GM19397 (cell line): Measurements from ENCODE around the gene NR2C2AP.
"Not testable (repeated sequence)": the region's sequence is repeated elsewhere in the genome, so short reads cannot be mapped to it uniquely, and the experiment has no call there.

Experiments
- ATAC-seq: cut with Tn5 transposase; IDR thresholded peaks from one replicate; pipeline ENCODE4 v1.9.1; 2021; ENCODE audit warnings: mild to moderate bottlenecking, moderate library complexity; ENCODE audit not compliant: unreplicated experiment

The NR2C2AP gene, protein sequence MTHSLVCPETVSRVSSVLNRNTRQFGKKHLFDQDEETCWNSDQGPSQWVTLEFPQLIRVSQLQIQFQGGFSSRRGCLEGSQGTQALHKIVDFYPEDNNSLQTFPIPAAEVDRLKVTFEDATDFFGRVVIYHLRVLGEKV

DNA sequence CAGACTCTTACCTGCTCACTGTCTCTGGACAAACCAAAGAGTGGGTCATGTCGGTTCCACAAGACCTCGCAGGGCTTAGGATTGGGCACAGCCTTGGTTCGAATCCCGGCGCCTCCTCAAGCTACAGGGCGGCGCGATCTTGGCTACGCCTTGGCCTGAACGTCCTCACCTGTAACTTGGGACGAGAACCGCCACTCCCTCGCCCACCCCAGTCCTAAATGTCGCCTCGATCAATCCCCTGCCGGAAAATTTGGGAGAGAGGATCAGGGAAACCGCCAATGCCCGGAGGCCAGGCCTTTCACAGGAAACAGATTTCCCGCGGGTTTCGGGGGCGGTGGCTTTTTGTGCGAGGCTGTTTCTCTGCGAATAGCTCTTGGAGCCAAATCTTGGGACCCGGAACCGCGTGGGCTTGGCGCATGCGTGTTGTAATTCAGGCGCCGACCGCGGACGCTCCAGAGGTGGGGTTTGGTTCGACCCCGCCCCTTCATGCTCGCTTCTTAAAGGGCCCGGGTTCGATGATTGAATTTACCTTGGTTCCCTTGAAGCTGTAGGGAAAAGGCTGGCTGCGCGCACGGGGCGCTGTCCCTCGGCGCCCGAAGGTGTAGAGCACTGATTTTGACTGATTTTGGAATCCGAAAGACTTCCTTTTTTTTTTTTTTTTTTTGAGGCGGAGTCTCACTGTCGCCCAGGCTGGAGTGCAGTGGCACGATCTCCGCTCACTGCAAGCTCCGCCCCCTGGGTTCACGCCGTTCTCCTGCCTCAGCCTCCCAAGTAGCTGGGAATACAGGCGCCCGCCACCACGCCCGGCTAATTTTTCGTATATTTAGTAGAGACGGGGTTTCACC lies at the start of gene NR2C2AP:
NR2C2AP (minus strand) TSS at position 403 of the 845 bp plus-strand sequence; CDS start at position 49, 354 bp downstream.
- ATAC-seq, result peak; percentile 76

DNA sequence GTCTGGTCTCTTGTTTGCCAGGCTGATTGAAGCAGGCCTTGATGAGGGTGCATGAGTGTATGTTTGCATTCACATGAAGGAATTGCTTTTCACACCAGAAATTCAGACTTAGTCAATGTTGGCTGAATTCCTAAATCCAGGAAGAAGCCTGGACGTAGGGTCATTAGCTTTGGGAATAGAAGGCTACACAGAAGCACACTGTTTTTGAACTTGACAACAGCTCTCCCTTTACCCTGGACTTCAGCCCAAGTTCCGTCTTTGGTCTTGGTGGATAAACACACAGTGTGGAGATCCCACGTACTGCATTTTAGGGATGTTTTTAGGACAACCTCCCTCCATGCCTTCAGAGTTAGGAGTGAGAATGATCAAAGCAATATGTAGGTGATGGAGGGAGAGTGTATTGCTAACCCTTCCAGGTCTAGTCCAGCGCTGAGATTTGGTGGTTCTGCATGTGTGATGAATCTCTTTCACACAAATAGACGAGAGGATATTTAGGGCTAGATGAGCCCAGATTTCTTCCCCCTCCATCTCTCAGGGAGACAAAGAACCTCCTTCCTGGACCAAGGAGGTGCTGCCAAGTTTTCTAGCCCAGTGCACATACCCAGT lies 47.1 kb upstream of the NR2C2AP start:
- no peak for ATAC-seq

DNA sequence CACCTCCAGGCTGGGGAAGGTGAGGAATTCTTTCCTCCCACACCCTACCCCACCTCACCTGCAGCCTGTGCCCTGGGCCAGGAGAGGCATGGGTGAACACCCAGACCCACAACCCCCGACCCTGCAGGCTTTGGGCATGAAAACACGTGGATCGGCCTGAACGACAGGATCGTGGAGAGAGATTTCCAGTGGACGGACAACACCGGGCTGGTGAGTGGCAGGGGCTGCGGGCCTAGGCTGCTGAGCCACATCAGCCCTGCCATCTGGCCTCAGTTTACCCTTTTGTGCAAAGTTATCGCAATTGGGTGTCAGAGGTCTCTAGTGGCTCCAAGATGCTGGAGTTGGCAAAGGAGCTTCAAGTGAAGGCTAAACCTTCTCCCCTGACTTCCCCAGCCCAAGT lies 37.3 kb upstream of the NR2C2AP start:
- no peak for ATAC-seq

DNA sequence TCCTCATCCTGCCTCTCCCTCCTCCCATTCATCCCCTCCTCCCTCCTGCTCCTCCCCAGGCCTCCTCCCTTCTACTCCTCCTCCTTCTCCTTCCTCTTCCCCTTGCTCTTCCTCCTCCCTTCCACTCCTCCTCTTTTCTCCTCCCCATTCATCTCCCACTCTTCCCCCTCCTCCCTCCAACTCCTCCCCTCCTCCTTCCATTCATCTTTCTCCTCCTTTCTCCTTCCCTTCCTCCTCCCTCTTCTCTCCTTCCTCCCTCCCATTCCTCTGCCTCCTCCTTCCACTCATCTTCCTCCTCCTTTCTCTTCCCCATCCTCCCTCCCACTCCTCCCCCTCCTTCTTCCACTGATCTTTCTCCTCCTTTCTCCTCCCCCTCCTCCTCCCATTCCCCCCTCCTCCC lies 36.5 kb upstream of the NR2C2AP start:
- no peak for ATAC-seq

DNA sequence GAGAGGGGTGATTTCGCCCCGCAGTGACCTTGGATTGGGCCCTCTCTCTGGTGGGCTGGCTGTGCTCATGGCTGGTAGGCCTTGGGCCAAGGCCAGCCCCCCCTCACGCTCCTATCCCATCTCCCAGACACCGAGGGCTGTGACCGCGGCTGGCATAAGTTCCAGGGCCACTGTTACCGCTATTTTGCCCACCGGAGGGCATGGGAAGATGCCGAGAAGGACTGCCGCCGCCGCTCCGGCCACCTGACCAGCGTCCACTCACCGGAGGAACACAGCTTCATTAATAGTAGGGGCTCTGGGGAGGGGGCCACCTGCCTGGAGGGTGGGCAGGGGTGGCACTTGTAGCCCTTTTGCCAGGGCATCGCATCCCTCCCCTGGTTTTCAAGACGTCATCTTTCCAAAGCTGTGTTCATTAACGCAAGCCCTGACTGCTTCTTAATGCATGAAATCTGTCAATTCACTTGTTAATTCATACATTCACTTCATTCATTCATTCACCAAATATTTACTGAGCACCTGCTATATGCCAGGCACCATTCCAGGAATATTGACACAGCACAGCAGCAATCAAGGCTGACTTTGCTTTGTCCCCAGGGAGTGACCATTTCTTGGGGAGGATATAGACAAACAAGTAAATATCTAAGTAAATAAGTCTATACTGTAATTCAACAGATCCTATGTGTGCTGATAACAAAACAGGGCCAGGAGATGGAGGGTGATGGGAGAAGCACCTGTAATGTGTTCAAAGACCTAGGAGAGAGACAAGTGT lies 35.1 kb upstream of the NR2C2AP start:
- ATAC-seq, result no peak

DNA sequence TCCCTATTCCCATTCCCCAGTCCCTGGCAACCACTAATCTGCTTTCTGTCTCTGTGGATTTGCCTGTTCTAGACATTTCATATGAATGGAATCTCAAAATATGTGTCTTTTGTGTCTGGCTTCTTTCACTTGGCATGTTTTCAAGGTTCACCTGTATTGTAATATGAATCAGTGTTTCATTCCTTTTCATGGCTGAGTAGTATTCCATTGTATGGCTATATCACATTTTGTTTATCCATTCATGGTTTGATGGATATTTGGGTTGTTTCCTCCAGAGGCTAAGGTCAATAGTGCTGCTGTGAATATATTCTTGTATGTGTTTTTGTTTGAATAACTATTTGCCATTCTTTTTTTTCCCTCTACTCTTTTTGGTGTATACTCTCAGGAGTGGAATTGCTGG lies 33.0 kb upstream of the NR2C2AP start:
- no peak for ATAC-seq

DNA sequence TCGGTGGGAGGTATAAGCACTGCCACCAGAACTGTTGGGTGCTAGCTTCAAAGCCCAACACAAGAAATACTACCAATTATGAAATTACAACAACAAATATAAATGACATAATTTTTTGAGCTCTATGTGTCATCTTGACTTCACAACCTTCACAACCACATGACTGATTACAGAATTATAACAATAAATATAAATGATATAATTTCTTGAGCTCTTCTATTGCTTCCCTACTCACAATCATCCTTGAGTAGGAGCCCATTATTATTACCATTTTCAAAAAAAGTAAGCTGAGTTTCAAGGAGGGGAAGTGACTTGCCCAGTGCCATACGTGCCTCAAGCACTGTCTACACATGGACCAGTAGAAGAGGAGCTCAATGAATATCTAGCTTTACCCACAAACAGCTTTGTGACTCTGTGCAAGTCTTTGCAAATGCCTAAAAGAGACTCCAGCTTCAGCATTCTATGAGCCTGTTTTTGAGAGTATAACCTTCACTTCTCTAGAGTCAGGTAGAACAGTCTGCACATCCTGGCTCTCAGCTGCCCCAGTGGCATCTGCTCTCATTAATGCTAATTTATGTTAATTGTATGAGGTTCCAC lies 31.1 kb upstream of the NR2C2AP start:
- no peak for ATAC-seq

DNA sequence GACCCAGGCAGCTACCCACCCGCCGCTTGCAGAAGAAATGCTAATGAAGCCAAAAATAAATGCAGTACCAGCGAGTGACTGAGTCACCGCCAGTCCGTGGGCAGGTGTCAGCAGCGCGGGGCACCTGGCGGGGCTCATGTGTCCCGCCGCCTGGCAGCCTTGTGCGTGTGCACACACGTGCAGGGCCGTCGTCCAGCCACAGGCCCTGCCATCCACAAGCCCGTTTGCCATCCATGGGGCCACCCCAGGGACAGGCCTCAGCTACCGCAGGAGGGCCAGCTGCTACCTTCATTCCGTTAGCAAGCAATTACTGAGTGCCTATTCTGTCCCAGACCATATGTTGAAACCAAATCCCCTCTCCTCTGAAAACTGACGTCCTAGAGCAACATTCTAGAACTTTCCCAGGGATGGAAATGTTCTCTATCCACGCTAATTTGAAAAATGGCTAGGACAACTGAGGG lies 29.1 kb upstream of the NR2C2AP start:
- ATAC-seq, result no peak

DNA sequence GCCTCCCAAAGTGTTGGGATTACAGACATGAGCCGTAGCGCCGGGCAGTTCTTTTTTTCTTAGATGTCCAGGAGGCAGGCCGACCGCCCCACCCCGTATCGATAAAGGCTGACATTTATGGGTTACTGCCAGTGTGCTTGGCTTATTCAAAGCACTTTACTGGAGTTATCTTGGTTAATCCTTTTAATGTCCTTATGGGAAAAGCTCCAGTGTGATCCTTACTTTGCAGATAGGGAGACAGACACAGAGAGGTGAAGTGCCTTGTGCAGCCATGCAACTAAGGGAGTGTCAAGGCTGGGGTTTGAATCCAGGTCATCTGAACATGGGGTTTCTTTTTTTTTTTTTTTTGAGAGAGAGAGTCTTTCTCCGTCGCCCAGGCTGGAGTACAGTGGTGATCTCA lies 27.8 kb upstream of the NR2C2AP start:
- no peak for ATAC-seq

DNA sequence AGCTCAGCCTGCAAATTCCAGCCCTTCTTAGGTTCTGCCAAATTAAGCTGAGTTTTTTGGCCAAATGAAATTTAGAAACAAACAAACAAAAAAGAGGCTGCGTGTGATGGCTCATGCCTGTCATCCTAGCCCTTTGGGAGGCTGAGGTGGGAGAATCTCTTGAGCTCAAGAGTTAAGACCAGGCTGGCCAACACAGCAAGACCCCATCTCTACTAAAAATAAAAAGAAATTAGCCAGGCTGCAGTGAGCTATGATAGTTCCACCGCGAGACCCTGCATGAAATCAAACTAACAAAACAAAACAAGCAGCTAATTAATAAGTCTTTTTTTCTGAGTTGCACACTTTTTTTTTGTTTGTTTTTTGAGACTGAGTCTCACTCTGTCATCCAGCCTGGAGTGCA lies 26.5 kb upstream of the NR2C2AP start:
- no peak for ATAC-seq

DNA sequence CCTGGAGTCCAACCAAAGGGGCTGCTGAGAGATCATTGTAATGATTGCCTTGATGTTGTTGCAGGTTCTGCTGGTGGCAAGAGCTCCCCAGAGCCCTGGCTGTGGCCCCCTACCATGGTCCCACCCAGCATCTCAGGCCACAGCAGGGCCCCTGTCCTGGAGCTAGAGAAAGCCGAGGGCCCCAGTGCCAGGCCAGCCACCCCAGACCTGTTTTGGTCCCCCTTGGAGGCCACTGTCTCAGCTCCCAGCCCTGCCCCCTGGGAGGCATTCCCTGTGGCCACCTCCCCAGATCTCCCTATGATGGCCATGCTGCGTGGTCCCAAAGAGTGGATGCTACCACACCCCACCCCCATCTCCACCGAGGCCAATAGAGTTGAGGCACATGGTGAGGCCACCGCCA lies 24.0 kb upstream of the NR2C2AP start:
- ATAC-seq, result no peak

DNA sequence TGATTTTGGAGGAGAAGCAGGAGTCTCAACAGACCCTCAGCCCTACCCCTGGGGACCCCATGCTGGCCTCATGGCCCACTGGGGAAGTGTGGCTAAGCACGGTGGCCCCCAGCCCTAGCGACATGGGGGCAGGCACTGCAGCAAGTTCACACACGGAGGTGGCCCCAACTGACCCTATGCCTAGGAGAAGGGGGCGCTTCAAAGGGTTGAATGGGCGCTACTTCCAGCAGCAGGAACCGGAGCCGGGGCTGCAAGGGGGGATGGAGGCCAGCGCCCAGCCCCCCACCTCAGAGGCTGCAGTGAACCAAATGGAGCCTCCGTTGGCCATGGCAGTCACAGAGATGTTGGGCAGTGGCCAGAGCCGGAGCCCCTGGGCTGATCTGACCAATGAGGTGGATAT lies 23.4 kb upstream of the NR2C2AP start:
- no peak for ATAC-seq

DNA sequence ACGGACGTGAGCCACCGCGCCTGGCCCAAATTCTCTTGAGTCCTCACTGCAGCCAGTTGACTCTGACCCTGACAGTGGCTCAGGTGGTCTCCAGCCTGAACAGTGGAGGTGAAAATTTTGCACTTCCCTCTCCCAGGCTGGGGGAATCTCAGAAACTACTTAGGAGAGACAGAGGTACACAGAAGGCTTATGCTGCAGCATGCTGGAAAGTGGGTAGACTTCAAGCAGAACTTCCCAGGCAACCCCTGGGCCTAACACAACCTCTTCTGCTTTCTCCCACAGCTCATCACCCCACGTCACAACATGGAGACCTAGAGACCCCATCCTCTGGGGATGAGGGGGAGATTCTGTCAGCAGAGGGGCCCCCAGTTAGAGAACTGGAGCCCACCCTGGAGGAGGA lies 23.0 kb upstream of the NR2C2AP start:
- ATAC-seq, result no peak

DNA sequence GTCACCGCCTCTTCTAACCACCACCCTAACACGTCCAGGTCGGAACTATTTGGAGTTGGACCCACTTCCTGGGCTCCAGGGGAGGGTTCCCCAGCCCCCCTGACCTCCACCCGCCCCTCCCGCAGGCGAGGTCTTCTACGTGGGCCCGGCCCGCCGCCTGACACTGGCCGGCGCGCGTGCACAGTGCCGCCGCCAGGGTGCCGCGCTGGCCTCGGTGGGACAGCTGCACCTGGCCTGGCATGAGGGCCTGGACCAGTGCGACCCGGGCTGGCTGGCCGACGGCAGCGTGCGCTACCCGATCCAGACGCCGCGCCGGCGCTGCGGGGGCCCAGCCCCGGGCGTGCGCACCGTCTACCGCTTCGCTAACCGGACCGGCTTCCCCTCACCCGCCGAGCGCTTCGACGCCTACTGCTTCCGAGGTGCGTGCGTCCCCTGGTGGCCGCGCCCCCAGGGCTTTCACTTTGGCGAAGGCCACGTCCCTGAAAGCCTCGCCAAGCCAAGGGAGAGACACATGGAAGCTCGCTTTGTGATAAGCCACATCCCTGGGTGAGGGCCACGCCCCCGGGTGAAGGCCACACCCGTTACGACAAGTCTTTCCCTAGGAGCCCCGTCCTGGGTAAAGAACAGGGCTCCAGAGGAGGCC lies 21.8 kb upstream of the NR2C2AP start:
- no peak for ATAC-seq

DNA sequence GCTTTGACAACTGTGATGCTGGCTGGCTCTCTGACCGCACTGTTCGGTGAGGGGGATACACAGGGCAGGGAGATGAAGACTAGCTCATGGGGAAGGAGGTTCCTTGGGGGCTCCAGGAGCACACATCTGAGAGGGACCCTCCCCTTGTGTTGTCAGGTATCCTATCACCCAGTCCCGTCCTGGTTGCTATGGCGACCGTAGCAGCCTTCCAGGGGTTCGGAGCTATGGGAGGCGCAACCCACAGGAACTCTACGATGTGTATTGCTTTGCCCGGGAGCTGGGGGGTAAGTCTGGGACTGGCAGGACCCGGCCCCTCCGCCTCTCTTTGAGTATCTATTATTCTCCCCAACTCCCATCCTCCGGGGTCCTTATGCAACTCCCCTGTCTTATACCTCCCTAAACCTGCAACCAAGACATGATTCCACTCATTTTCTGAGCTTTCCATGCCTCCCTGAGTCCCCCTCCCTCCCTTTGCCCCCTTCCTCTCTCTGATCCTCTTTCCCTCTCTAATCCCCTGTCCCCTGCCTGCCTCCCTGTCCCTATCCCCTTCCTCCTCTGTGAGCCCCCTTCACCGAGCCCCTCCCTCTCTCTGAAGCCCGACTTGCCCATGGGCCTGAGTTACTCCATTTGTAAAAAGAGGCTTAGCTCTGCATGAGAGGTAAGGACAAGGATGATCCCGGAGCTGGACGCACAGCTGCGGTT lies 21.1 kb upstream of the NR2C2AP start:
- no peak for ATAC-seq

DNA sequence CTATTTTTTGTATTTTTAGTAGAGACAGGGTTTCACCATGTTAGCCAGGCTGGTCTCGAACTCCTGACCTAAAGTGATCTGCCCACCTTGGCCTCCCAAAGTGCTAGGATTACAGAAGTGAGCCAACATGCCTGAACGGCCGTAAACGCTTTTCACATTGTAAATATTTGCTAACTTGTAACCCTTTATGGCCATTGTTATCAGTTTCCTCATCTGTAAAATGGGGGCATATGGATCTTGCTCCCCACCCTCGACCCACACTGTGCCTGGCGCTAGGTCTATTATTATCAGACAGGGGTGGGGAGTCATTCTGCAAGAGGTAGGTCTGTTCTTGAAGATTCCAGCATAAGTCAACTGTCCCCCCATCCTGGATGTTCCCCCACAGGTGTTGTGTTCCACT lies 20.4 kb upstream of the NR2C2AP start:
- no peak for ATAC-seq

DNA sequence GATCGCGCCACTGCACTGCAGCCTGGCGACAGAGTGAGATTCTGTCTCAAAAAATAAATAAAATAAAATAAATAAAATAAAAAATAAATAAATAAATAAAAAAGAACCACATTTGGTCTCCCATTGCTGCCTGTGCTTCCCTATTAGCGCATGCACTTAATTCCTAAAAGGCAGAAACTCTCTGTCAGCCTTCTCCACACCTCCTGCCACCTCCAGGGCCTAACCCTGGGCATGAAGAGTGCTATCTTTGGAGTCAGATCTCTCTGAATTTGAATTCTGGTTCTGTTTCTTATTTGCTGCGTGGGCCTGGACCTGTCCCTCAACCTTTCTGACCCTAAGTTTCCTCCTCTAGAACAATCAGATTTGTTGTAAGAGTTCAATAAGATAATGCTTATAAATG lies 19.8 kb upstream of the NR2C2AP start:
- ATAC-seq, result no peak

DNA sequence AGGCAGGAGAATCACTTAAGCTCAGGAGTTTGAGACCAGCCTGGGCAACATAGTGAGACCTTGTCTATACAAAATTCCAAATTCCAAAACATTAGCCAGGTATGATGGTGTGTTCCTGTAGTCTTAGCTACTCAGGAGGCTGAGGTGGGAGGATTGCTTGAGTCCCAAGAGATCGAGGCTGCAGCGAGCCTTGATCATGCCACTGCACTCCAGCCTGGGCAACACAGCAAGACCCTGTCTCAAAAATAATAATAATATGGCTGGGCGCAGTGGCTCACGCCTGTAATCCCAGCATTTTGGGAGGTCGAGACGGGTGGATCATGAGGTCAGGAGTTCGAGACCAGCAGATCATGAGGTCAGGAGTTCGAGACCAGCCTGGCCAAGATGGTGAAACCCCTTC lies 17.8 kb upstream of the NR2C2AP start:
- ATAC-seq, result not testable (repeated sequence)

DNA sequence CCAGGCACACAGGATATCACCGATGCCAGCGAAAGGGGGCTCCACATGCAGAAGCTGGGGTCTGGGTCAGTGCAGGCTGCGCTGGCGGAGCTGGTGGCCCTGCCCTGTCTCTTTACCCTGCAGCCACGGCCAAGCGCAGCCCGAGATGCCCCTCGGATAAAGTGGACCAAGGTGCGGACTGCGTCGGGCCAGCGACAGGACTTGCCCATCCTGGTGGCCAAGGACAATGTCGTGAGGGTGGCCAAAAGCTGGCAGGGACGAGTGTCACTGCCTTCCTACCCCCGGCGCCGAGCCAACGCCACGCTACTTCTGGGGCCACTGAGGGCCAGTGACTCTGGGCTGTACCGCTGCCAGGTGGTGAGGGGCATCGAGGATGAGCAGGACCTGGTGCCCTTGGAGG lies 15.7 kb upstream of the NR2C2AP start:
- ATAC-seq, result no peak

DNA sequence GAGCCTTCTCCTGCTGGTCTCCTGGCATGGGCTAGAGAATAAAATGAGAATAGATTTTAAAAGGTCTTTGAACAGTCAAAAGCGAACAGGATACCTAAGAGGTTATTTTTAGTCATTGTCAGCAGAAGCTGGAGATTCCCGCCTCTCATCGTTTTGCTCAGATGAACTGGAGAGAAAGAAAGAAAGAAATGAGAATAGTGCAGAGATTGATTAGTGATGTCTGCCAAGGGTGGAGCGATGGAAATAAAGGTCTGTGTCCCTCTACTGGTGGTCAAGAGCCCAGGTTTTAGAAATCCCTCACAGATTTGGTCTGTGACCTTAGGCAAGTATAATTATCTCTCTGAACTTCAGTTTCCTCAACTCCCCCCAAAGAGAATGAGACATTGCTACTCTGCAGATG lies 13.9 kb upstream of the NR2C2AP start:
- ATAC-seq, result no peak
